ENCODE results near the gene SLC6A9.

Gene SLC6A9

DNA sequence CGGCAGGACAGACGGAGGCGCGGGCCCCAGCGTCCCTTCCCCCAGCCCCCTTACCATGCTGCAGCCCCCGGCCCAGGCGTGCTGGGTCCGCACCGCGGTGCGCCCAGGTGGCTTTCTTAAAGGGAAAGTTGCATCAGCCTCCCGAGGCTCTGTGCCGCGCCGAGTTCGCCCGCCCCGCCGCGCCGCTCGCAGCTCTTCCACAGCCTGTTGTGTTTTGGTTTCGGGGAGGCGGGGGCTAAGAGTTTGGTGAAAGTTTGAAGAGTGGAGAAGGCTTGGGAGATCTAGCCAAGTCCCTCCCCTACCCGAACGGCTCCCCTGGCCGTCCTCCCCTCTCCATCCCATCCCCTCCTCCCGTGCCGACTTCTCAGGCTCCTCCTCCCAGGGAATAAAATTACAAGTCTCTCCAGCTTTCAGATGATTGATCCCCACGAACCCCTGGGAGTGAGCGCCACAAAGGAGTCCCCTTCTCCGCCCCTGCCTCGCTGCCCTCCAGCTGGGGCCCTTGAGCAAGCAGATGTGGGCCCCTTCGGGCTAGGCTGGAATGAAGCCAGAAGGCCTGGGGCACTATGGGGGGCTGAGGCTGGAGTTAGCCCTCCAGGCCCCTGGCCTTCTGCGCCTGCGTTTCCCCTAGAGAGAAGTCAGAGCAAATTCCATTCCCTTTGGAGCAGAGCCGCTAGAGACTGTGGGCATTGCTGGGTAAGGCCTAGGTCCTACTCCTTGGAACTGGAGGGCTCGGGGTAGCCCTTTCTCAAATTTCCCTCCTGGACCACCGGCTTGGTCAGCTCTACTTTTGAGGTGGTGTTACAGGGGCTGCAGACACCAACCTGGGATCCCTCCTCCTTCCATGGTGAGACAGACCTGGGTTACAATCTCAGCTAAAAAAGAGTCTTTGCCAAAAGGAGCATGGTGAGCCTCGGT is at the start of gene SLC6A9:
Gene SLC6A9 (minus strand): TSS at position 211 of the 918 bp plus-strand sequence. CDS start 7,185 bp downstream, outside the sequence.
- no peak for FAIRE-seq

DNA sequence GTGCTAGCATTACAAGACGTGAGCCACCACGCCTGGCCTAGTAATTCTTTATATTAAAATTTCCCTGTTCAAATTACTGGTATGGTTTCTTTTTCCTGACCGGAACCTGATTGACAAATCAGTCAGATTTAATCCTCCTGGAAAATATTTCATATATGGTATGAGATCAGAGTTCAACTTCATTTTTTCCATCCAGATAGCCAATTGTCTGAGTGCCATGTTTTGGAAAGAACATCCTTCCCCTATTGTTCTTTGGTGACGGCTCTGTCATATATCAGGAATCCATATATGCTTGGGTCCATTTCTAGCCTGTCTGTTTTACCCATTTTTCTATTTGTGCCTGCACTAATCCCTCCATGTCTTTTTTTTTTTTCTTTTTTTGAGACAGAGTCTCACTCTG is 48.3 kb upstream of the SLC6A9 start:
- FAIRE-seq = no peak

DNA sequence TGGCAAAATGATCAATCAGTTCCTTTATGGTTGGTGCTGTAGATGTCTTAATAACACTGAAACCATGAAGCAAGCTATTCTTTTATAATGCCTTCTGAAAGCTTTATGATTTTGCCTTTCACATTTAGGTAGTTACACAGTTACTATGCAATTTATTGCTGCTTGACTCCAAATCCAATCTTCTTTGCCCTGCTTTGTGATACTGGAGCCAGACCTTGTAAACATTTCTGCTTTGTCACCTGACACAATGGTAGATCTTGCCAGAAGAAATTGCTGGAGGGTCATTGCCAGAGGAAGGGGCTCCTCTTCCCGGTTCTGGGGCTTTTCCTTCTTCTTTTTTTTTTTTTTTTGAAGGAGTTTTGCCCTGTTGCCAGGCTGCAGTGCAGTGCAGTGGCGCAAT is 46.8 kb upstream of the SLC6A9 start:
- no peak for FAIRE-seq

DNA sequence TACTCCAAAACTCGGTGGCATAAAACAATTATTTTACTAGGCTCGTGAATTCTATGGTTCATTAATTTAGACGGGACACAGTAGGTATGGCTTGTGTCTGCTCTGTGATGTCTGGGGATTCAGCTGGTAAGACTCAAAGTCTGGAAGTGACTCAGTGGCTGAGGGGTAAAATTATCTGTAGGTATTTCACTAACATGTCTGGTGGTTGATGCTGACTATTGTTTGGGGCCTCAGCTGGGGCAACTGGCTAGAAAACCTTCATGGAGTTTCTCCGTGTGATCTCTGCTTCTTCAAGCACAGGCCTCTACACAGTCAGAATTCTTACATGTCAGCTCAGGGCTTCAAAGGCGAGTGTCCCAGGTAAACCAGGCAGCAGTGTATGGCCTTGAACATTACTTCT is 46.2 kb upstream of the SLC6A9 start:
- FAIRE-seq = no peak

DNA sequence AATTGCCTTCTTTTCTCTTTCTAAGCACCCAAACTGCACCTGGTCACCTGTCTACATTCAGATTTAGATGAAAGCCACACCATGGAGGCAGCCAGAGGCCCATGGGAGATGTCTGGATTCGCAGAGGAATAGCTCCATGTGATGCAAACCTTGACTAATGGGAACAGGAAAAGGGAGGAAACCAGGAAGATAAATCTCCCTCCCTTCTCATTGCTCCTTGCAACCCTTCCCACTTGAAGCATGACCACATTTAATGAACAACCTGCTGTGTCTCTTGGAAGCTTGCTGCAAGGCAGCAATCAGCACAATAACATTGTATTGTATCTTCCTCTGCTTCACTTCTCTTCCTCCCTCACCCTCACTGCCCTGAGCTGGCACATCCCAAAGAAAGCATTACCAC is 44.8 kb upstream of the SLC6A9 start:
- FAIRE-seq = no peak

DNA sequence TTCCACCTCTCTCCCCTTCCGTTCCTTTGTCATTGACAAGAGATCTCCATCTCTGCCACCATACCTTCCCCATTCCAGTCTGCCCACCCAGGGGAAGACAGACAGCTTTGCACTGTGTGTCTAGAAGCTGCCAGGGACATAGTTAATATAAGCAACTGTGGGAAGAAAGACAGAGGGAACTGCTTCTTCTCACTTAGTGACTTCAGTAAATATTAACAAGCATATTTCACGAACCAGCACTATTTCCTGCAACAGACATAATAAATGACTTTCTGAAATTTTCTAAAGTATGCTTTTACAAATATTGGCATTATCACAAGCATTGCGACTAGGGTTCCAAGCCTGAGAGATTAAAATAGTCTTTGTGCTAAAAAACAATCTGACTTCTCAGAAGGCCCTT is 43.2 kb upstream of the SLC6A9 start:
- no peak for FAIRE-seq

DNA sequence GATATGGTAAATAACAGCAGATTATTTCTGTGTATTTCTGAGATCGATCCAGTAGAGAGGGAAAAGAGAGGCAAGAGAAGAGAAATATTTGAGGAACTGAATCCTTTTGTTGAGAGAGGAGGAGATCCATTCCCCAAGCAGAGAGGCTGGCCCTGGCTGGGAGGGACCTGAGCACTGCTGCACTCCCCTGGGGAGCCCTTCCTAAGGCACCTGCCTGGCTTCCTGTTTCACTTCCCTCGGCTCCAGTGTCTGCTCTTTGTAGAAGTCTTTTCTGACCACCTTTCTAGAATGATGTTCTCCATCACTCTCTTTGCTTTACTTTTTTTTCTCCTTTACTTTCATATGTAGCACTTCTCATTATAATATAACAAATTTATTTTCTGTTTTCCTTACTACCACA is 42.3 kb upstream of the SLC6A9 start:
- no peak for FAIRE-seq

DNA sequence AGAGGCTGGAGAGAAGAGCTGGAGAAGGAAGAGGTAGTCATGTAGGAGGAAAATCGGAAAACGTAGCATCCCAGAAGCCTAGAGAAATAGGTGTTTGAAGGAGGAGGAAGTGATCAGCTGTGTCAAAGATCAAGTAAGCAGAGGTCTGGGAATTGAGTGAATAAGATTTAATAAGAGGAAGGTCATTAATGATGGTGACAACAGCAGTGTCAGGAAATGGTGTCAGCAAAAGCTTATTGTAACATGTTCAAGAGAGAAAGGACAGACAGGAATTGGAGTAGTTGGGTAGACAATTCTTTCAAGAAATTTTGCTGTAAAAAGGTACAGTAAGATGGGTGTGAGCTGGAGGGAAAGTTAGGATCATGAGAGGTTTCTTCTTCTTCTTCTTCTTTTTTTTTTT is 41.6 kb upstream of the SLC6A9 start:
- FAIRE-seq = no peak

DNA sequence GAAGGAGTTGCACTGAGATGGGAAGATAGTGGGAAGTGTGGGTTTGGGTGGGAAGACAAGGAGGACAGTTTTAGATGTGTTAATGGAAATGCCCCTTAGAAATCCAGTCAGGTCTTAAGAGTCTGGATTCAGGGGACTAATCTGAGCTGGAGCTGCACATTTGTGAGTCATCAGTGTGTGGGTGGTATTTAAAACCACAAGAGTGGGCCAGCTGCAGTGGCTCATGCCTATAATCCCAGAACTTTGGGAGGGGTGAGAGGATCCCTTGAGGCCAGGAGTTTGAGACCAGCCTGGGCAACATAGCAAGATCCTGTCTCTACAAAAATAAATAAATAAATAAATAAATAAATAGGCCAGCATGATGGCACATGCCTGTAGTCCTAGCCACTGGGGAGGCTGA is 40.9 kb upstream of the SLC6A9 start:
- no peak for FAIRE-seq

DNA sequence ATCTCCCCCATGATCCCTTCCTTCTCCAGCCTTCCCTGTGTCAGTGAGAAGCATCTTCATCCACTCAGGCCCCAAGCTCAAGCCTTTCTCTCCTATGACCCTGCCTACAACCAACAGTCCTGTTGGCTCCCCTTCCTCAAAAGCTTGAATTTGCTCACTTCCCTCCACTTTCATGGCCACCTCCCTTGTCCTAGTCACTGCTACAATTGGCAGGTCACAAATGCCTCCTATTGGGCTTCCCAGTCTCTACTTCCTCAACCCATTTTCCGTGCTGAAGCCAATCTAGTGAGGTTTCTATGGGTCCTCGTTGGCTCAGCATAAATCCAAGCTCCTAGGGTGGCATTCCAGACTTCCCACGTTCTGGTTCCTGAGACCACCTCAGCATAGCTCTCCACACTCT is 40.2 kb upstream of the SLC6A9 start:
- FAIRE-seq = no peak

DNA sequence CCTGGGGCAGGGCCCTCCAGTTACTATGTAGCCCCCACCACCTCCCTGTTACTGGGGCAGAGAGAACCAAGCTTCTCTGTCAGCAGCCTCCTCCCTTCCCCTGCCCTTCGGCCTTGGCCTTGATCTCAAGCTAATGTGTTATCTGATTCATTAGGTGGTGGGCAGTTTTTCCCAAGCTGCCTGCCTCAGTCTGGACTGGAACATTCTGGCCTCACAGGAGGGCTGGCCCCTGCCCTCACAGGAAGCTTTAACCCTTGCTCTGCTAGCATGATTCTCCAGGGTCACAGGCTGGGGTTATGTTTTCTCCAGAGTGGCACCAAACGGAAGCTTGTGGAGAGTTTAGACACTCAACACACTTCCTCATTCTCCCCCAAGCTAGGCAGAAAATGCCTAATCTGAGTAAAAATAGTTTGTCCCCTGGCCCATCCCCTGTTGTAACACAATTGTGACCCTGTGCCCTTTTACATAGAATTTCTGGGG is 37.2 kb upstream of the SLC6A9 start:
- FAIRE-seq = no peak

DNA sequence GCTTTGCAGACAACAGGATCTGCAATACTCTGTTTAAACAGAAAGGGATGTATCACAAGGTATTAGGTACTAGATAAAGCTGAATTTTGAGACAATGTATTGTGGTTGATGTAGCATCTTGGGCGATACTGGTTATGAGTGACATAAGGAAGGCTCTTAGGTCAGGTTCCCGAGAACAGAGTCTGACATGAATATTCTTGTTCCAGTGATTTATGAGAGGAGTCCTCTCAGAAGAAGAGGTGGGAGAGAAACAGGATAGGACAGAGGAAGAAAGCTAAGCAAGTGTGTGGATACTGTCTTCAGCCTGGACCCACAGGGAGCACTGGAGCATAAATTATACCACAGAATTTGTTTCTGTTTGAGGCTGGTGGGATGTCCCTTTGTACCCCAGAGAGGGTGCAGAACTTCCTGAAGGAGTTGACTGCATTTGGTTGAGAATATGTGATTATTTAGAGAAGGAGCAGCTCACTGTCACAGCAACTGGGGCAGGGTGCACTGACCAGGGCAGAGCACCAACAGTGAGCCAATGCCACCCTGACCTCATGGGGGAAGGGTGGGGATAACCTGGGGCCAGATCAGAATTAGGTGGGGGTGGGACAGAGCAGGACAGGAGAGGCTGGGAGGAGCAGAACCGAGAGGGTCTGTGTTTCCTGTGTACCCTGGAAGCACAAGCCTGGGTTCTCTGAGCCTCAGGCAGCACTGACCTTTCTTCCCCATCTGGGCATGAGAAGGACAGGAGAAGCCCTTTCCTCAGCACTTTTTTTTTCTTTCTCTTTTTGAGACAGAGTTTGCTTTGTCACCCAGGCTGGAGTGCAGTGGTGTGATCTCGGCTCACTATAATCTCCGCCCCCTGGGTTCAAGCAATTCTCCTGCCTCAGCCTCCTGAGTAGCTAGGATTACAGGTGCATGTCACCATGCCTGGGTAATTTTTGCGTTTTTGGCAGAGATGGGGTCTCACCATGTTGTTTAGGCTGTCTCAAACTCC is 36.3 kb upstream of the SLC6A9 start:
- FAIRE-seq = no peak

DNA sequence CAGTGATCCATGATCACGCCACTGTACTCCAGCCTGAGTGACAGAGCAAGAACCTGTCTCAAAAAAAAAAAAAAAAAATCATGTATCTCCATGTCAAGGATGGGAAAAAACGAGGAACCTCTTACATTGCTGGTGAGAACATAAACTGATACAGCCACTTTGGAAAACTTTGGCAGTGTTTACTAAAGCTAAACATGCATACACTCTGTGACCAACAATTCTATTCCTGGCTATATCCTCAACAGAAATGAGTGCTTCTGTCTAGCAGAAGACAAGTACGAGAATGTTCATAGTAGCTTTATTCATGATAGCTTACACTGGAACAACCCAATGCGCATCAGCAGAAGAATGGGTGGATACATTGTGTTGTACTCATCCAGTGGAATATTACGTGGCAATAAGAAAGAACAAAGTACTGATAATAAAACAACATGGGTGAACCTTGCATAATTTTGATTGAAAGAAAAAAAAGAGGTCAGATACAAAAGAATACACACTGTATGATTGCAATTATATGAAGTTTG is 31.5 kb upstream of the SLC6A9 start:
- FAIRE-seq = no peak

DNA sequence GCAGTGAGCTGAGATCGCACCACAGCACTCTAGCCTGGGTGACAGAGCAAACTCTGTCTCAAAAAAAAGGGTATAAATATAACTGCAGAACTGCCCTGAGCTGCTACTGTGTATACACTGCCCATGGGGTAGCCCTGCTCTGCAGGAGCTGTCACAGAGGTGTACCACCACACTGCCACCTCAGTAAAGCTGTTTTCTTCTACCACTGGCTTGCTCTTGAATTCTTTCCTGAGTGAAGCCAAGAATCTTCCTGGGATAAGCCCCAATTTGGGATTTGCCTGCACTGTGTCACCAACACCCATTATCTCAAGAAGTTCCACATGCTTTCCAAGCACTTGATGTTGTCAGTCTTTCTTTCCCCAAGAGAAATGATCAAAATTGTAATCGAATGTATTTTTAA is 30.6 kb upstream of the SLC6A9 start:
- FAIRE-seq = no peak

DNA sequence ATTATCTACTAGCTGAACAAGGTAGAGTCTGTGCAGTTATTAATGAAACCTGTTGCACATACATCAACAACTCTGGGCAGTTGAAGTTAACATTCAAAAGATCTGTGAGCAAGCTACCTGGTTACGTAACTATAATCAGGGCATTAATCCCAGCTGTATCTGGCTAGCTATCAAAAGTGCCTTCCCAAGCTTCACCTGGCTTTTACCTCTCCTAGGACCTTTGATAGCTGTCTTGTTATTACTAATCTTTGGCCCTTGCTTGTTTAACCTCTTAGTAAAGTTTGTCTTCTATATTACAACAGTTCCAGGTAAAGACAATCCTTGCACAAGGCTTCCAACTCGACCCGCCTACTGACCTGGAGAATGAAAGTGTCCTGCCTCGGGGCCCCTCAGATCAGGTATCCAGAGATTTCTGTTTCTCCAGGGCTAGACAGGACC is 29.6 kb upstream of the SLC6A9 start:
- FAIRE-seq = no peak

DNA sequence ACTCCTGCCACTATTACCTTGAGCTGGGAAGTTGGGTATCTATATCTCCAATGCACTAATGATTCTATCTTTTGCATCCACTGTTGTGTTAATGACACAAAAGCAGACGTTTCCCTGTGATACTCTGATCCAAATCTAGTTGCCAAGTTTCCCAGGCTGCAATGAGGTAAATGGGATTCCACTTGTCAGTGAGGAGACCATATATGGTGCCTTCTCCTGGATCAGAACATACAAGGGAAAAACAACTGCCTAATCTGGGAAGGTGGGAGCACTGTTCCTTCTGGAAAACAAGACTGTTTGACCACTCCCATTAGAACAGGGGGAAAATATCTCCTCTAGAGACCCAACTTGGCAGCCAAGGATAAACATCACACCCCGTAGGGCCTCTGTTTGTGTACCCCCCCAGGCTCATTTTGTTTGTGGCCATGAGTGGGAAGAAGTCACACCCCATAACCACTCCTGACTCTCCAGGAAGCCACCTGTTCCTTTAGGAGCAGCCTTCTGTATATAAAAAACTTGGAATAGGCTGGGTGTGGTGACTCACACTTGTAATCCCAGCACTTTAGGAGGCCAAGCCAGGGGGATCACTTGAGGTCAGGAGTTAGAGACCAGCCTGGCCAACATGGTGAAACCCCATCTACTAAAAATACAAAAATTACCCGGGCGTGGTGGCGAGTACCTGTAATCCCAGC is 28.5 kb upstream of the SLC6A9 start:
- FAIRE-seq = no peak

DNA sequence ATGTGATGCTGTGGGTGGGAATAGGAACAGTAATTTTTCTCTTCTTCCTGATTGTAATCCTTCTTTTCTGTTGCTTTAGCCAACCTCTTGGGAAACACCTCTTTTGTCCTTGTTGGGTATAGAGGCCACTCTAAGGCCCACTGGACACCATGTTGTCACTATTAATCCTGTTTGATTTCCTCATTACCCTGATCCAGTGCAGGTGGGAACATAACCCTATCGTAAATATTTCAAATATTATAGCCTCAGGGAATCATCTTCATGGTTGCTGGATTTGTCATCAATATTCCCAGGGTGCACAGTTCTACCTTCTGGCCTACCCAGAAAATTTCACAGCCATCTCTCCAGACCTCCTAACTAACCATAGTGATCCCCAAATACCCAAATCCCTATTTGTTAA is 27.9 kb upstream of the SLC6A9 start:
- FAIRE-seq = no peak

DNA sequence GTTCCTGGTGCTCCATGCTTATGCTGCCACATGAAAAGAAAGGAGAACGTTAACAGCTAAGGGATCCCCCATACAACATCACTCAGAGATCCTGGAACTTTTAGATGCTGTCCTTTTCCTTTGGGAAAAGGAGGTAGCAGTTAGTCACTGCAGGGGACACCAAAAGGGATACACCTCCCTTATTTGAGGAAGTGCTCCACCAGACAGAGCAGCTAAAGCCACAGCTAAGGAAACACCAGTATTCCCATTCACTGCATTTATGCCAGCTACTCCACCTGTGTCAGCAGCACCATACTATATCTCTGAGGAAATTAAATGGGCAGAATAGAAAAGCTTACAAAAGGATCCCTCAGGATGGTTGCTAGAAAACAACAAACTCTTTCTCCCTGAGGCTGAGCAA is 26.0 kb upstream of the SLC6A9 start:
- FAIRE-seq = no peak

DNA sequence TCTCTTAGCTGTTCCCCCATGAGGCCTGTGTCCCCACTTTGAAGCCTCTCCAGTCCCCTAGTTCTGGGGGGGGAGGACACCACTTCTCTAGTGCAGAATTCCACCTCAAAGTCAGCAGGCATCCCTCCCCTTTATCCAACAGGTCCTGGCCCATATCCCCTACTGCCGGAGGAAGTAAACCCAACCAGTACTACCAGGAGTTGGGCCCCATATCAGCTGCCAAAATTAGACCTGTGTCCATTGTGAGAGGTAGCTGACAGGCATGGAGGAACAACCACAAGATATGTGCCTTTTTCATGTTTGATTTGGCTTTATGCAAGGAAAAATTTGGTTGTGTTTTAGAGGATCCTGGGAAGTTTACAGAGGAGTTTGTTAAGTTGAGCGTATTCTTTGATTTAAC is 22.1 kb upstream of the SLC6A9 start:
- no peak for FAIRE-seq

DNA sequence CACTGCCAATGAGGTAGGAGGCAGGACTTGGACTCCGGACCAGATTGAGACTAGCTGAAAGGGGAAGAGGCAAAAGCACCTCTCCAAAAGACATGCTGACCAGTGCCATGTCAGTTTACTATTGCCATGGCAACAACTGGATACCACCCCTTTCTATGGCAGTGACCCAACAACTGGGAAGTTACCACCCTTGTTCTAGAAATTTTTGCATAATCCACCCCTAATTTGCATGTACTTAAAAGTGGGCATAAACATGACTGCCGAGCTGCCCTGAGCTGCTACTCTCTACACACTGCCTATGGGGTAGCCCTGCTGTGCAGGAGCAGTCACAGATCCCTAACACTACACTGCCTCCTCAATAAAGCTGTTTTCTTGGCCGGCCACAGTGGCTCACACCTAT is 19.0 kb upstream of the SLC6A9 start:
- no peak for FAIRE-seq

DNA sequence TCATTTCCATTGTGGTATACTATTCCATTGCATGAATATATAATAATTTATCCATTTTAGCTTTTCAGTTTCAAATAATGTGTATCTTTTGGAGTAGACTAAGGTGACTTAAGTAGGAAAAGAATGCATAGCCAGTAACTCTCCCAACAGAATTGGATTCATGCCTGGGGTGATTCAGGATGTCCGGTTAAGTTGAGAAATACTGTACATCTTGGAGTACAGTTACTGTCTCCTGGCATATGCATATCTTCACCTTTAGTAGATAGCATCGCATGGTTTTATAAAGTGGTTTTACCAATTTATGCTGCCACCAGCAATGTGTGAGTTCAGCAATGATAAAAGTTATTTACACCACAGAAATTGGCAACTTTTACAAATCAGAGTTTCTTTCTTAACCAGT is 18.6 kb upstream of the SLC6A9 start:
- no peak for FAIRE-seq

DNA sequence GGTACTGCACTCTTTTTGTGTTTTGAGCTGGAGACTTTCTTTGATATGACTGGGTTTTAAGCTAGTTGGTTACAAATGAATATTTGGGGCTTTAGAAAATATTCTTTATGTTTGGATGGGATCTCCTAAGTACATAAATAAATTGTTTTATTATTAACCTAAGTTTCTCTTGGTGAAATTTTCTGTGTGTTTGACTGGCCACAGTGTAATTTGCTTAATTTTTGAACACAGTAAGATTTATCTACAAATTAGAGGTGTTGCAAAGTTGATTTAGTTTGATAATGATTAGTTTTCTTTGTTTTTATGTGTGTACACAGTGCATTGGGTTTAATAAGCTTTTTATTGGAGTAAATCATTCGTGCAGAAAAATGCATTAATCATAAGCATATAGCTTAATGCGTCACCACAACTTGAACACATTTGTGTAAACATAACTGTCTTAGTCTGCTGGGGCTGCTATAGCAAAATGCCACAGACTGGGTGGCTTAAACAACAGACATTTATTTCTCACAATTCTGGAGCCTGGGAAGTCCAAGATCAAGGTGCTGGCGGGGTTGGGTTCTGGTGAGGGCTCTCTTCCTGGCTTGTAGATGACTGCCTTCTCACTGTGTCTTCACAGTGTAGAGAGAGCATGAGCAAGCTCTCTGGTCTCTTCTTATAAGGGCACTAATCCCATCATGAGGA is 17.4 kb upstream of the SLC6A9 start:
- FAIRE-seq = no peak

All from TTC549 (cell line).